Esophagus squamous epithelium (tissue), 4 donors: Measurements from ENCODE around the gene CLDN14.
A peak's percentile ranks its signal among the peaks of the same experiment; 100 is the strongest.

ENCODE experiments used
- CTCF ChIP-seq, 6 experiments: fragments of 450-650 bp in 4 of 6; fragments of 200-600 bp in 2 of 6; sonication (generic) in 2 of 6; IDR thresholded peaks; one replicate each; pipeline ENCODE4 v1.5.1; 2016 to 2019; ENCODE audit warnings: antibody characterized with exemption in 6 of 6, mild to moderate bottlenecking in 4 of 6, moderate library complexity in 4 of 6
- POLR2A ChIP-seq, 4 donors: fragments of 450-650 bp; IDR thresholded peaks; one replicate each; pipeline ENCODE4 v1.6.1; 2017; ENCODE audit warnings: antibody characterized with exemption in 4 of 4, mild to moderate bottlenecking in 4 of 4, moderate library complexity in 3 of 4

GRCh38 chr21:36461918-36462486 is 17.9 kb downstream of the CLDN14 start:
- TF ChIP-seq CTCF (IDR thresholded peaks at IDR 0.05) = peak in 1 of 6 experiments; percentile 10
- no peak for TF ChIP-seq POLR2A (IDR thresholded peaks at IDR 0.05)
